Ecto neural progenitor cell (in vitro differentiated cells): ENCODE data around the gene EYA2.
"Not testable (repeated sequence)": the region's sequence is repeated elsewhere in the genome, so short reads cannot be mapped to it uniquely, and the experiment has no call there.

Experiments
- DNase-seq: peaks from one replicate; pipeline ENCODE4 v3.0.0-alpha.2; 2018; ENCODE audit warnings: low spot score

Gene EYA2

DNA sequence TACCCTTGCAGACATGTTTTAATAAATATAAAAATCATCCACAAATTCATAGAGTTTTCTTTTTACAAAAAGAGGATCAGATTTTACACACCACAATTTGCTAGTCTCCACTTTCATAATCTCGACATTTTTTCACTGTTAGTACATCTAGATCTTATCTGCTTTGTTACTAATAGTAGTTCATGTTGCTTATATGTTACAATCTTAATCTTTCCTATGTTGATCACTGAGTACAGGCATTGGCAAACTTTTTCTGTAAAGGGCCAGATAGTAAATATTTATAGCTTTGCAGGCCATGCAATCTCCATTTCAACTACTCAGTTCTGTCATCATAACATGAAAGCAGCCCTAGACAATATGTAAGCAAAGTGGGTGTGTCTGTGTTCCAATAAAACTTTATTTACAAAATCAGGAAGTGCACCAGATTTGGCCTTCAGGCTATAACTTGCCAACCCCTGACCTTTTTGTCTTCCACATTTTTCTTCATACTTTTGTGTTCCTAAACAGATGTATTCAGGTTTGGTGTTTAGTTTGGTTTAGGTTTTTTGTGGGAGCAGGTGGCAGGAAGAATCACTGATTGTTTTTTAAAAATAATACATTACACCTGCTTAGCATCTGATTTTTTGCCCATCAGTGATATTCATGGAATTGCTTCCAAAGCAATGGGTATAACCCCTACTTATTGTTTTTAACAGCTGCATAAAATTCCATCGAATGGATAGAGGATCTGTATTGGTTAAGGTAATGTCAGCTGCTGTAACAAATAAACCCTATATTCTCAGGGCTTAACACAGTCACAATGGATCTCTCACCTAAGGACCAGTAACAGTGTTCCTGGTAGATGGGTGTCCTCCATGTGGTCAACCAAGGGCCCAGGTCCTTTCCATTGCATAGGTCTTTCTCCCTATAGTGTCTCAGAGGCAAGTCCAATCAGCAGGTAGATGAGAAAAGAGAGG, 61.2 kb downstream of the EYA2 start:
- no peak for DNase-seq

DNA sequence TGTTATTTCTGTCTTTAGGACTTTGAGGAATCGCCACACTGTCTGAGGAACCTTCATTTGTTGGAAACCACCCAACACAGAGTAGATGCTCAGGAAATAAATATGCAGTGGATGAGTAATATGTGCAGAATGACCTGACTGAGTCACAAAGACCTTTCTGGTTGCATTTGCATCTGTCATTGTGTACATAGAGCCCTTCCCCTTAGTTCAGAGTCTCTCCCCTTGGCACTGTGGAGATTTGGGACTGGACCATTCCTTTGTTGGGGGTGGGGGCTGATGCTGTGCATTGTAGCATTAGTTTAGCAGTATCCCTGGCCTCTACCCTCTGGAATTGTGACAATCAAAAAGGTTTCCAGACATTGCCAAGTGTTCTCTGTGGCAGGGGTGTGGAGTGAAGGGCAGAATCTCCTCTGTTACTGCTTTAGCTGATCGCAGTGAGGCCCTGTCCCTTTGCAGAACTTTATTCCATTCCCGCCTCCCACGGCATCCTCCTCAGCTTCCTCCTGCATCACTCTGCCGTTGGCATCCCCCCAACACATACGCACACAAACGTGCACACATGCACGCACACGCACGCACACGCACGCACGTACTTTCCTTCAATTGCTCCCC, 64.5 kb downstream of the EYA2 start:
- no peak for DNase-seq

DNA sequence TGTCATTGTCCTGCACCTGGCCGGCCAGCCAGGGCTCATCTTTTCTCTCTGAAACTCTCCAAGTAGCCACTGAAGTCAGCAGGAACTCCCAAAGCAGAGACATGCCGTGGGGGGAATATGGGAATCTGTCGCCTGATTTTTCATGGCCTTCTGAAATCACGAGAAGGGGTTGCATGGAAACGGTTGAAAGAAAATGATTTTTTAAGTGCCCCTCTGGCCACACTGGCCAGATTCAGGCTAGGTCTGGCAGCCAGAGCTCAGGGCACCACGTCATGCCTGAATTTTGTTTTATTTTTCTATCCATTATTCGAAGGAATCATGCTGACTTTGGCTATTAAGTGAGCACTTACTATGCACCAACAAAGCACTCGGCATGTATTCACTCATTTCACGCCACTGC, 65.2 kb downstream of the EYA2 start:
- no peak for DNase-seq

DNA sequence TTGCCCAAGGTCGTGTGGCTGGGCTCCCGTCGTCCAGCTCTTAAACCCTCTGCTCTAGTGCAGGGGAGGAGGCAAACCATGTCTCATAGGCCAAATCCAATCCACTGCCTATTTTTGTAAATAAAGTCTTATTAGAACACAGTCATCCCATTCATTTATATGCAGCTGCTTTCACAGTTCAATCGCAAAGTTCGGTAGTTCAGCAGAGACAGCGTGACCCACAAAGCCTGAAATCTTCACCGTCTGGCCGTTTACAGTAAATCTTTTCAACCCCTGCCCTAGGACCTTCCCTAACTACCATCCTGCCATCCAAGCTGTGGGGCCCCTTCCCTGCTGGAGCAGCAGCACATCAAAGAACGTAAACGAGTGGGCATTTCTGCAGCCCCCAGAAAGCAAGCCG, 65.9 kb downstream of the EYA2 start:
- DNase-seq = no peak

DNA sequence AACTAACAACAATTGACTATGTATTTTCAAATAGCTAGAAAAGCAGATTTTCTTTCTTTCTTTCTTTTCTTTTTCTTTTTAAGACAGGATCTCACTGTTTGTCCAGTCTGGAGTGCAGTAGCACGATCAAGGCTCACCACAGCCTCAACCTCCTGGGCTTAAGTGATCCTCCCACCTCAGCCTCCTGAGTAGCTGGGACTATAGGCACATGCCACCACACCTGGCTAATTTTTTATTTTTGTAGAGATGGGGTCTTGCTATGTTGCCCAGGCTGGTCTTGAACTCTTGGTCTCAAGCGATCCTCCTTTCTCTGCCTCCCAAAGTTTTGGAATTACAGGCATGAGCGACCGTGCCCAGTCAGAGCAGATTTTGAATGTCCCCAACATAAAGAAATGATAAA, 67.3 kb downstream of the EYA2 start:
- DNase-seq = not testable (repeated sequence)

DNA sequence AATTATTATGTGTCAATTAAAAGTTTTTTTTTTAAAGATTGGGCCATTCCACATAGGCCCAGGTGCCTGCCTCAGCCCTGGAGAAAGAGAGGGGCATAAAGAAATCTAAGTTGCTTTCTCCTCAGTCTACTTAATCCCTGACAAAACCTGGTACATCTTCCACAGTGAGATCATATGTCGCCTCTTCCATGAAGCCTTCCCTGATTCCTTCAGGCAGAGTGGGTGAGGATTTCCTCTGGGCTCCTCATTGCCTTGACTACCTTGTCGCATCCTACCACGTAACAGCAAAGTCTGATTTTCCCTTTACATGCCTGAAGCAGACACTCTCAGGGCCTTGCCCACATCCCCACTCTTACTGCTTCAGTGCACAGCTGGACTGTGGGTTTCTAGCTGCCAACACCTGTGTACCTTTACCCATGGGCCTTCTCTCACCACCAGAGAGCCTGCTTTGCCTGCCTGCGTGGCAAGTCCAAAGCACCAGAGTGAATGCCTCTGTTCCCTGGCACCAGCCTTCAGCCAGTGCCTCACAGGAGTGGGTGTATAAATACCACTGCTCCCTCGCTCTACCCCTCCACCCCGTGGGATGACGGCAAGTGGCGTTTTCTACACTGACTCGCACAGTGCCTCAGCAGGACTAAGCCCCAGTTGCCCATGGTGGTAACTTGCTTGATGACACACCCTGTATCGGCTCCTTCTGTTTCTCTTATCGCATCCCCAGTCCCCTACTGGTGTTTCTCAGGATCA, 68.0 kb downstream of the EYA2 start:
- DNase-seq = no peak

DNA sequence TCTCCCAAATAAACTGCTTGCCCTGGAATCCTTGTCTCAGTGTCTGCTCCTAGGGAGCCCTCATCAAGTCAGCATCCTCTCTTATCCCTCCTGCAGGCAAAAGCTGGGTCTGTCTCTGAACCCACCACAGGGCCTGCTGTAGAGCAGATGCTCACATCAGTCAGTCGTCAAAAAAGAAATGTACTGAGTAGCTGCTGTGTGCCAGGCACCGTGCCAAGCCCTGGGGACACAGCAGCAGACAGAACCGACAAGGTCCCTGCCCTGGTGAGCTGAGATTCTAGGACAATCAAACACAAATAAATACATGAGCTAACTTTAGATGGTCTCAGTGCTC, 68.5 kb downstream of the EYA2 start:
- no peak for DNase-seq

DNA sequence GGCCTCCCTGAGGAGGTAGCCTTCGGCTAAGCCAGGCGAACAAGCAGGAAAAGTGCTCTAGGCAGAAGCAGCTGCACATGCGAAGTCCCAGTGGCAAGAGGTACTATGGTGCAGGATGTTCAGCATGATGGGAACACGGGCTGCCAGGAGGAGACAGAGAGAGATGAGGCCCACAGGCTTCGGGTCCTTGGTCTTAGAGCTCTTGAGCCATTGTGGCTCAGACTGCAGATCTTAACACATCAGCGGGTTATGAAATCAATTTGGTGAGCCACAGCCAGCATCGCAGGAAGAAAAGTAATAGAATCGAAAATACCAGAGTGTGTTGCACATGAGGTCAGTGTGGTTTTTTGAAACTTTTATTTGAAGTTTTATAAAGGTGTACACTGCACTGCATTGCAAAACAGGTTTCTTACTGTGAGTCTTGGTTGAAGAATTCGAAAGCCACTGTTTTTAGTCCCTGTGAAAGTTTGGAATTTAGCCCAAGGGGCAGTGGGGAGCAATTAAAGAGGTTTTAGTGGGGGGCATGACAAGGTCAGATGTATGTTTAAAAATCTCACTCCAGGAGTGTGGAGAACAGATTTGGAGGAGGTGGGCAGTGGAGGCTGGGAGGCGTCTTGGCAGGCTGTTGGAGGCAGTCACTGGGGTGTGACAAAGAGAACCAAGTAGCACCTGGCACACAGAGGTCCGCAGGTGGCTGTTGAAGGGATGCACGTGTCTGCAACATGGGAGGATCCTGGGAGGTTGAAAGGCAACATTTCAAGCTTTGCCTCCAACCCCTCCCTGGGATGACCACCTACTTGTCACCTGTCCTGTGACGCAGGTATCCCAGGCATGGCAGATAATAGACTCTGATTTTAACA, 69.3 kb downstream of the EYA2 start:
- no peak for DNase-seq

DNA sequence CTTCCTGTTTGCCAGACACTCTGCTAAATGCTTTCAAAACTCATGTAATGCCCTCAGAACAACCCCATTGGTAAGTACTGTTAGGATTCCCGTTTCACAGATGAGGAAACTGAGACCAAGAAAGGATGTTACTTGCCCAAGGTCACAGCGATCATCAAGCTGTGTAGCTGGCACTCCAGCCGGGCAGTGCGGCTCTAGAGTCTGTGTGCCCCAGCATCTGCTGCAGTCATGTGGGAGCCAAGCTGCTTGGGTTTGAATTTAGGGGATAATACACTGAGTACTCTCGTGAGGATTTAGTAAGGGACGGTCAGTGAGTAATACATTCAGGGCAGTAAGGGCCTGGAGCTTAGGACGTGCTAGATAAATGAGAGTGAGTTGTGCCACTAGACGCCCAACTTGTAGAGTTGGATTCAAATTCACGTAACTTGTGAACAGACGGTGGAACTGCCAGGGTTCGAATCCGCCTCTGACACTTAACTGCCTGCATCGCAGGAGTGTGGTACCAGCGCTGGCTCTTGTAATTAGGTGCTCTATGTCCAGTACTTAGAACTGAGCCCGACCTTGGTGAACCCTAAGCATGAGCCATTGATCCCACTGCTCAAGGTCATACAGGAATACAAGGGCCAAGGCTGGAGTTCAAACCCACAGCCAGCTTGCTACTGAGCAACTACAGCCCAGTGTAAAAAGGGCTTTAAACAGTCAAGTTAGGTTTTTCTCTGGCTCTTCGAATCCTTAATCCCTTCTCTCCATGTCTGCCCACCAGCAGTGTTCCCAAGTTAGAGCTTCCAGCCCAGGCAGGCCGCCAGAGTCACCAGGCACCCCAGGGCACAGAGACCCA, 70.2 kb downstream of the EYA2 start:
- DNase-seq = peak; percentile 27

DNA sequence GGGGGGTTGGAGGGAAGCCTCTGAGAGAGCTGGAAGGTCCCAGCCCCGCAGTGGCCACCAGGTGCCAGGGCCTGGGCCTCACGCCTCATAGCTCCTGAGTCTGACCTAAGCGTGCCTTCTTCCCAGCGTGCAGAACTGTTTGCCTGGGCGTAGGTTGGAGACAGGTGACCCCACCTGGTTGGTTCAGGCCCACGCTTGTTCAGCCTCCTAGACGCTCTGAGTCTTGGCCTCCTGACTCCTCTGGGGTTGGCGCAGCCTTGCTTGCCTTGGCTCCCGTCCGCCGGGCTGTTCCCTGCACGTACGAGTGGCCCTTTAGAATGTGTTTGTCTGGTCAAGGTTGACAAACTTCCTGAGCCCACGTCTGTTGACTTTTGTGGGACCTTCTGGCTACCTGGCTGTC, 70.8 kb downstream of the EYA2 start:
- peak; percentile 38 for DNase-seq

DNA sequence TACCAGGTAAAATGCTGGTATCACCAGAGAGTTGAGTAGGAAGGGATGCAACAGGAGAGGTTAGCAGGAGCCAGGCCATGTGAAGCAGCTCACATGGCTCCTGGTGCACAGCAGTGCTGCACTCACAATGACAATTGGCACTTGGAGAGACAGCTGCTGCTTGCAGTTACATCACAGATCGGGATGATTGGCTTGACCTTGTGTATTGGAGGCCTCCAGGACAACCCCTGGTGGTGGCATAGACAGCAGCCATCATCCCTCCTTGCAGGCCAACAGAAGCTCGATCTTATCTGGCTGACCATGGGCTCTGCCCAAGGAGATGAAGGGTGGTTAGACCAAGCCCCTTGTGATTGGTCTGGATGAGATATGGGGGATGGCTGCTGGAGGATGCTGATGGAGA, 73.0 kb downstream of the EYA2 start:
- DNase-seq = peak; percentile 27

DNA sequence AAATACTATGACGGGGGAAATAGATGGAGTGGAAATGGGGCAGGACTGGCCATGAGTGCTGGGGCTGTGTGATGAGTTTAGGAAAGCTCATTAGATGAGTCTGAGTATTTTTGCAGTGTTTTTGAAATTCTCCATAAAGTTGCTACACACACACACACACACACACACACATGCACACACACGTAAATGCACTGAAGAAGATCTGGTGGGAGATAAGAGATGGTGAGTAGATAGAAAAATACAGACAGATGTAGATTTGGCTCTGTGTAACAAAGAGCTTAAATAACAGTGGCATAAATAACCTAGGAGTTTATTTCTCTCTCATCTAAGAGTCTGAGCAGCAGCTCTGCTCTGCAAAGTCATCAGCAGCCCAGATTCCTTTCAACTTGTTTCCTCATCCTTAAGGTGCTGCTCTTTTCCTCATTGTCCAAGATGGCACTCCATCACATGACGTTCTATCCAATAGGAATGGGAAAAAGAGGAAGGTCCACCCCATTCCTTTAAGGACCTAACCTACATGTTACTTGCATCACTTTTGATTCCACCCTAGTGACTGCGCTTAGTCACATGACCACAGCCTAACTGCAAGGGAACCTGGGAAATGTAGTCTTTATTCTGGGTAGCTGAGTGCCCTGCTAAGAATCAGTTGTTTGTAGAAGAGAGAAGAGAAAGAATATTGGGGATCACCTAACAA, 76.4 kb downstream of the EYA2 start:
- no peak for DNase-seq

DNA sequence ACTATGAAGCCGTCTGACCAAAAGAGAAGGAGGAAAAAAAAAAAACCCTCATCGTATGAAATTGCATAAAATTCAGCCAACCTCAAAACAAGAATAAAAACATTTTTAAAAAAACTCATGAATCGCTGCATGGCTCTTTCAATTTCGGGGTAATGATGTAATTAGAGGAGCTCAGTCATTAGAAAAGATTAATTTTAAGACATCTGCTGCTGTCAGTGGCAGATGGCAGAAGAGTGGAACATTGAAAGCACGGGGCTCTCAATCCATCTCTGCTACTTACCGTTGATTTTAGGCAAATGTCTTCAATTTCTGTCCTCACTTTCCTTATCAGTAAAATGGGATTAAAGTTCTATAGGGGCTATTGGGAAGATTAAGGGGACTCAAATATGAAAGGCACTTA, 79.1 kb downstream of the EYA2 start:
- no peak for DNase-seq

DNA sequence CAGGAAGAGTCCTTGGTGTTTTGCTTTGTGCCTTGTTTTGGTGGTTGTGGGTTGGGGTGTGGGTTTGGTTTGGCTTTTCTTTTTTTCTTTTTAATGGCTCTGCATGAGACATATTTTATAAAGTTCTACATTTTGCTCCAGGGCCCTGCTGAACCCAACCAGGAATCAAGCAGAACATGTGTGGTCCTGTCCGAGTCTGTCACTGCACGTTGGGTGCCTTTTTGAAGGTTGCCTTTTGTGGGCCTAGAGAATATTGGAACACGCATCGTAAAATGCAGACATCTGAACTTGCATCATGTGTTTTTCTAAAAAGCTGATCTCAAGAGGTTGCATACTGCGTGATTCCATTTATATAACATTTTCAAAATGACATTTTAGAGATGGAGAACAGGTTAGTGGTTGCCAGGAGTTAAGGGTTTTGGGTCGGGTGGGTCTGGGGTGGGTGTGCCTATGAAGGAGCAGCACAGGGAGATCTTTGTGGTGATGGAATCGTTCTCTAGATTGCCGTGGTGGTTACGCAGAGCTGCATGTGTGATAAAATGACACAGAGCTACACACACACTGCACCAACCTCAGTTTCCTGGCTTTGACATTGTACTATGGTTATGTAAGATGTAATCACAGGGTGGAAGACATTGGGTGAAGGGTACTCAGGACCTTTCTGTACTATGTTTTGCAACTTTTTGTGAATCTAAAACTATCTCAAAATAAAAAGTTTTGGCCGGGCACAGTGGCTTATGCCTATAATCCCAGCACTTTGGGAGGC, 80.2 kb downstream of the EYA2 start:
- DNase-seq = no peak

DNA sequence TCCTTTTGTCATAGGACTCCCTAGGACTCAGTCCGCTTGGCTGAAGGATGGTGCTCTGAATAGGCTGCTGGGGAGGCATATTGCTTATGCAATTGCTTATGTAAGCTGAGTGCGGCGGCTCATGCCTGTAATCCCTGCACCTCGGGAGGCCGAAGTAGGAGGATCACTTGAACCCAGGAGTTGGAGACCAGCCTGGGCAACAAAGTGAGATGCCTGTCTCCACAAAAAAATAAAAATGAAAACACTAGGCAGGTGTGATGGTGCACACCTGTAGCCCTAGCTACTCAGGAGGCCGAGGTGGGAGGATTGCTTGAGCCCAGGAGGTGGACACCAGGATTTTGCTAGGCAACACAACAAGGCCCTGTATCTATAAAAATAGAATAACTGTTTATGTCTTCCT, 81.3 kb downstream of the EYA2 start:
- DNase-seq = no peak

DNA sequence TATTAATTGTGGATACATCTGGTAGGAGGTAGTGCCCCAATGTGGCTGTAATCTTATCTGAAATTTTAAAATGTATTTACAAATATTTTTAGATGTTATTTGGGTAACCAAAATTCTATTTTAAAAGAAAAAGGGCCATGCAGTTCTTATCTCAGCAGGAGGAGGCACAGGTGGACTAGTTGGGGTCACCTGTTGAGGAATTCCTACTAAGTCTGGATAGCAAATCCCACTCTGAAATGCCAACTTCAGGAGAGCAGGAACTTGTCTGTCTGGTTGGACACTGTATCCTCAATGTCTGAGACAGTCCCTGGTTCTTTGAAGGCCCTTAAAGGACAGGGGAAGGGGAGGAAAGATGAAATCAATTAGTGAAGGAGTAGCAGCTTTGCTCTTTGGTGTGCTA, 82.6 kb downstream of the EYA2 start:
- DNase-seq = no peak

DNA sequence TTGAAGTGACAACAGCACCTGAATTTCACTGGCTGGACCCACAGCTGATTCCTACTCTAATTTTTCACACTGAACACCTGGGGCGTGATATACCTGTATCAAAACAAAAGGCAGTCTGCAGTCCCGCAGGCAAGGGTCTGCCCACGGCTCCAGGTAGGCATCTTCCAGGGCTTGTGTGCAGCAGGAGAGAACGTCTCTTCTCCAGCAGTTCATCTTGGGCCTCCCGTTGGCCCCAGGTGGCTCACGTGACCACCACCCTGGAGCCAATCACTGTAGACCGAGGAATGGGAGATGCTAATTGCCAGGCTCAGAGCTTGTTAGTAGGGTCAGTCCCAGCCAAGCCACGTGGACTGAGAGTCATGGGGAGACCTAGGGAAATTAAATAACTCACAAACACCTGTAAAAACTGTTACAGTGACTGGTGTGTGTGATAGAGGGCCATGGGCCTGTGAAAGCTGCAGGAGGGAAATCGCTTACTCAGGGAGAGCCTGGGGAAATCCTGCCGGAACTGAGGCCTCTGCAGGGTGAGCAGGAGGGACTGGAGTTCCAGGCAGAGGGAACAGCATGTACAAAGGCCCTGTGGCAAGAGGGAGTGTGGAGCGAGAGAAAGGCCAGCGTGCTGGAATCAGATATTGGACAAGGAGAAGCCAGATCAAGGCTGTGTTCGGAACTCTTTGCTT, 83.4 kb downstream of the EYA2 start:
- DNase-seq = no peak

DNA sequence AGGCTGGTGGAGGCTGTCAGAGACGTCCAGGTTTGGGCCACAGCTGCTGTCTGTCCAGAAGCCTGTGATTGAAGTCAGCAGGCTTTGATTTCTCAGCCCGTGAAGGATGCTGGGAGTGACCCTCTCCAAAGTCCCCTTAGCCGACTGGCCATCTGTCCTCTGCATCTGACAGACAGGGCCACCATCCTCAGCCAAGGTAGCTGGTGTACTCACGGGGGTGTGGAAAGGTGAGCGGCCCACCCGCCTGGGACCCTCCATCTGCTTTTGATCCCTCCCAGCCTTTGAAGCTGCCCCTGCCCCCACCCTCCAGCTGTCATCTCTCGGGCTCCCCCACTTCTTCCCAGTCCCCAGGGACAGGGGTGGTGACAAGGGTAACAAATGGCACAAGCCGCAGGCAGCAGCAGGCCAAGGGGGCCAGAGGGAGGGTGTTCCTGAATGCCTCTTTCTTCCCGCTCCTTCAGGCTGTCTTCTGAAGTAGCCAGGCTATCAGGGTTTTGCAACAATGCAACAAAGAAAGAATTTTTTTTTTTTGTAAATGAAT, 84.4 kb downstream of the EYA2 start:
- DNase-seq = no peak
